Stimulated activated CD4-positive, alpha-beta T cell treated with anti-CD3 and anti-CD28 coated beads, Interleukin-1b, Interleukin-23, amount 100 ng/mL, for 24 hours (primary cell): ENCODE measurements around the gene EME2.
"Not testable (repeated sequence)": the region's sequence is repeated elsewhere in the genome, so short reads cannot be mapped to it uniquely, and the experiment has no call there.

Source experiments
- DNase-seq, 4 experiments: peaks; one replicate each; pipeline ENCODE4 v3.0.0-alpha.2; 2020; ENCODE audit warnings: low read depth in 4 of 4, low spot score in 1 of 4

The EME2 gene

GRCh38 chr16:1772362-1772907 is at the start of gene EME2:
Gene EME2, plus strand, starts transcription at chr16:1772810. Its CDS starts 418 bp downstream, at chr16:1773228.
- peak in 2 of 4 experiments; percentile 39 to 43 for DNase-seq

GRCh38 chr16:1723450-1724147 is 49.0 kb upstream of the EME2 start:
- DNase-seq: peak in 1 of 4 experiments; percentile 30

- no peak for DNase-seq
Measured at GRCh38 chr16:1724491-1724890, 48.1 kb upstream of the EME2 start.

GRCh38 chr16:1726661-1727502 is 45.7 kb upstream of the EME2 start:
- no peak for DNase-seq

- no peak for DNase-seq
Measured at GRCh38 chr16:1727651-1728624, 44.7 kb upstream of the EME2 start.

GRCh38 chr16:1729026-1729425 is 43.6 kb upstream of the EME2 start:
- no peak for DNase-seq

GRCh38 chr16:1729445-1729844 is 43.2 kb upstream of the EME2 start:
- no peak for DNase-seq

GRCh38 chr16:1731073-1731472 is 41.5 kb upstream of the EME2 start:
- DNase-seq: no peak

- no peak for DNase-seq
Measured at GRCh38 chr16:1731603-1732002, 41.0 kb upstream of the EME2 start.

GRCh38 chr16:1732071-1732470 is 40.5 kb upstream of the EME2 start:
- no peak for DNase-seq

GRCh38 chr16:1732551-1732987 is 40.0 kb upstream of the EME2 start:
- DNase-seq: not testable (repeated sequence)

GRCh38 chr16:1734123-1734522 is 38.5 kb upstream of the EME2 start:
- DNase-seq: no peak

- DNase-seq: no peak
Measured at GRCh38 chr16:1734816-1735215, 37.8 kb upstream of the EME2 start.

- DNase-seq: no peak
Measured at GRCh38 chr16:1740234-1740633, 32.4 kb upstream of the EME2 start.

GRCh38 chr16:1740781-1741490 is 31.7 kb upstream of the EME2 start:
- no peak for DNase-seq

GRCh38 chr16:1741553-1742165 is 31.0 kb upstream of the EME2 start:
- no peak for DNase-seq

- DNase-seq: no peak
Measured at GRCh38 chr16:1743376-1744337, 29.0 kb upstream of the EME2 start.

GRCh38 chr16:1744338-1744840 is 28.2 kb upstream of the EME2 start:
- DNase-seq: no peak
